GM21360 (cell line): Measurements from ENCODE around the gene CD58.

Source experiments
- ATAC-seq: cut with Tn5 transposase; IDR thresholded peaks from one replicate; pipeline ENCODE4 v1.9.1; 2021; ENCODE audit warnings: mild to moderate bottlenecking, moderate library complexity; ENCODE audit not compliant: unreplicated experiment

CD58 gene

DNA sequence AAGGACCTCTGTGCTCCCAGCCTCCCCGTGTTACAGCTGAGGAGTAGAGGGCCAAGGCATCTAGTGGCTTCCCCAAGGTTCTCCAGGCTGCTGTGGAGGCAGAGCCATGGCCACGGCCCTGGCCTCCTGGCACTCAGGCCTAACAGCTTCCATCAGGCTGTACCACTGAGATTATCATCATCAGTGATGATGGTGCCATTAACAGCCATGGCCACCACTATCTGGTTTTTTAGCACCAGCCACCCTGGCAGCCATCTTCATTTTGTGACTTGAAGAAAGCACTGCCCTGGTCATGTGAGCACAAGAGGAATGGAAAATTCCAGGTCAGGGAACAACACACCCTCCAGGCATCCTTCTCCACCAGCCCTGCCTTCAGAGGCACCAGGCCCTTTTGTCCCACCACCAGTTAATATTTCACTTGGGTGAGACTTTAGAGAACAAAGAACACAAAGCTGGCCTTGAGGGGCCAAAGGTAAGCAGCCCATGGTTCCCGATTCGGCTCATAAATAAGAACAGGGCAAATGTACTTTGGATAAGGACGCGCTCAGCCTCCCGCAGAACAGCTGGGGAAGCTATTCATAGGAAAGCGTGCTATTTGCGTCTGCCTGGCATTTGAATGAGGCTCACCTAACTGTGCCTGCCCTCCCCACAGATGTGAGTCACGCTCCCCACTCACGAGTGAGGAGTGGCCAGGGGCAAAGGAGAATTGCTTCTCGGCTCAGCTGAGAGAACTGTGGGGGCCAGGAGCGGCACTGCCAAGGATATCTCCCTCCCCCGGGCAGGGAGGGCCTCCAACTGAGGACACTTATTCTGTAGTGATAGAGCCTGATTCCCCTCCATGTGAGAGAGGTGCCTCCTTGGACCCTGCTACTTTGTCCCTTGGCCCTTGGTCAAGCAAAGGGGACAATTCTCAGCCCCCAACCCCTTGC, 95.6 kb downstream of the CD58 start:
- no peak for ATAC-seq

- no peak for ATAC-seq
Measured at GRCh38 chr1:116472431-116472961, 98.3 kb downstream of the CD58 start.

DNA sequence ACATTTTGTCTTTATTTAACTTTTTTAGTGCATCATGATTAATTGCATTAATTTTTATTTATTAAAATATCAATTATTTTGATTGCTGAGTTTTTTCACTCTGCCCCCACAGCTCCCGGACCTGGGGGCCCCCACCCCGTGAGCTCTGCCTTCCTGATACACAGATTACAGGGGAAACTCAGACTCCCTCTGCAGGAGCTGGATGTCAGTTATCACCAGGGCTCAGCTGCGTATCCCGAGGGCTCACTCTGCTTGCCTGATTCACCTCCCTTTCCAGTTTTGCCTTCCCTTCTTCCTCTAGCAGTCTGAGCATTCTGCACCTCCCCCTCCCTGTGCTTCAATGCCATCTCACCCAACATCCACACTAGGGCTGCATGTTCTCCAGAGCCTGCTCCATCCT, 99.6 kb downstream of the CD58 start:
- ATAC-seq: no peak

- ATAC-seq: no peak
Measured at GRCh38 chr1:116470671-116471070, 100.2 kb downstream of the CD58 start.

DNA sequence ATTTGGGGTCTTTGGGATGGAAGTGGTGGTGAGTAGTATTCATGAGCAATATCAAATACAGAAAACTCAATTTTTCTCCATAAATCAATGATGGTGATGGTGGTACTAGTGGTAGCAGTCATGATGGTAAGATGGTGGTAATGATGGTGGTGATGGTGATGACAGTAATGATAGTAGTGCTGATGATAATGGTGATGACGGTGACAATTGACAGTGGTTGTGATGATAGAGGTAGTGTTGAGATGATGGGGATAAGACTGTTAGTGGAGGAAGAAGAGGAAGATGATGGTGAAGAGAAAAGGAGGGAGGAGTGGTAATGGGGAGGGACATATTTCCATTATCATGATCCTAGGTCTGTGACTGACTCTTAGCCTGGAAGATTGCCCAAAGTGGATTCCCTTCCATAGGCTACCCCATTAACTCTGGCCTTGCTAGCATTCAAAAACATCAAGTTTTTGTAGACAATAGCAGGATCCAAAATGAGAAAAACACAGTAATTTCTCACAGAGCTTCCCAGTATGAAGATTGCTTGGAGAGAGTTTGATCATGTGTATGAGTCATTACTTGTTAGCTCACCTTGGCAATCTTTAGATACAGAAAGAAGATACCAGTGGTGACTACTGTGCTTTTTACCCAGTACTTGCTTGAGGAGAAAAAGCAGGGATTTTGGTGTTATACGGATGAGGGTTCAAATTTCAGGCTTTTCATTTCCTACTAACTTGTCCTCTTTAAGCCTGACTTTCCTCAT, 103.8 kb downstream of the CD58 start:
- ATAC-seq: no peak

GRCh38 chr1:116465845-116466685, 104.8 kb downstream of the CD58 start:
- ATAC-seq: no peak

GRCh38 chr1:116465477-116465844, 105.4 kb downstream of the CD58 start:
- ATAC-seq: no peak
